ENCODE measurements around the gene HEPACAM.

The HEPACAM gene

DNA sequence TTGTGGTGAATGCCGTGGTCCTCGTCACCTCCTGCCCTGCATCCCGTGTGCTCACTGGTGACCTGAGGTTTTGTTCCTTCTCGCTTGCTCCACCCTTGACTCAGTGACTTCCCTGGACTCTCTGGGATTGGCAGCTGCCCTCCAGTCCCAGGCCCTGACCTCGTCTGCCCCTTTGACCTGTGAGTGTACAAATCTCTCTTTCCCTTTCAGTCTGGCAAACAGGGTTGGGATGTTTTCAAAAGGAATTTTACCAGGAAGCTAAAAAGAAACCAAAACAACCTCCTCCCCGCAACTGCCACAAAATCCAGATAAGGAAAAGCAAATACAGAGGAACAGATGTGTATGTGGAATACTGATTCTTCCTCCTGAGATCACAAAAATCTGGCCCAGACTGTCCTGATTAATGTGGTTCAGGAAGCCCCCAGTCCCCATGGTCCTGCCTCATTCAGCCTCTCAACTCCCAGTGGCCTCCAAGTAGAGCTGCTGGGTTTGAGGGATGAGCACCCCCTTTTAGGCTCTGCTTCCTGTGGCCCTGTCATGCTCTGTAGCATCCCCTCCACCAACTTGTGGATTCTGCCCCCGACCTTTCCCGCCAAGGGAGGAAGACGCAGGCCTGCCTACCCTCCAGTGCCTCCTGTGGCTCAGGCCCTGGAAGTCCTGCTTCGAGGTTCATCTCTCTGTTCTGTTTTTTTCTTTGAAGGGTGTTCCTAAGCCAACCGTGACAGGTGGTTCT, 53.3 kb downstream of the HEPACAM start:
- no peak for DNase-seq

- no peak for DNase-seq
Measured at GRCh38 chr11:124880958-124881357, 54.9 kb downstream of the HEPACAM start.

GRCh38 chr11:124880290-124880611, 55.6 kb downstream of the HEPACAM start:
- no peak for DNase-seq

GRCh38 chr11:124879493-124880289, 56.2 kb downstream of the HEPACAM start:
- DNase-seq, result no peak

DNA sequence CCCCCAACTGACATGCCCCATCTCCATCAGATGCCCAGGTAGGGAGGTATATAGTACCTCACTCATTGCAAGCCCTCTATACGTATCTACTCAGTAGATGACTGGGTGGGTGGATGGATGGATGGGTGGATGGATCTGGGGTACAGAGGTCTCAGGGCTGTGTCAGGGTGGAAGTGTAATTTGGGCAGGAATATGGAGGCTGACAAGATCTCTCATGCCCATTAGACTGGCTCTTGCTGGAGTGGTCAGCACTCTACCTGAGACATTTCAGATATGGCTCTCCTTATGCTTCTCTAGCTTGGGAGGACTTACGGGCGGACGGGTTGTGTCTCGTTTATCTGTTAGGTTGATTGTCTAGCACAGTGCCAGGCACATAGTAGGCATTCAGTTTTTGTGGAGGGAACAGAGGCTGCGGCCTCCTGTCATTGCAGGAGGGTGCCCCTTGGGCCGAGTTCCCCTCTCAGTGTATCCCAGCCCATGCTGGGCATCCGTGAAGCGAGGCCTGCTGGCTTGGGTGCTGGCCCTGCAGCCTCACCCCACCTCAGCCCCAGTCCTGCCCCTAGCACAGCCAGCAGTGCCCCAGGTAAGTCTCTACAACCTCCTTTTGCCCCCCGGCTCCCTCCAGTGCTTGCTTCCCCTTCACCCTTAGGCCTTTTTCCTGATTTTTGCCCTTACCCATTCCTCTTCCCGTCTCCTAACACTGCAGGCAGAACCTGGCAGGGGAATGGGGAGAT, 56.9 kb downstream of the HEPACAM start:
- DNase-seq, result no peak

GRCh38 chr11:124877910-124878758, 57.7 kb downstream of the HEPACAM start:
- no peak for DNase-seq

GRCh38 chr11:124877631-124877909, 58.3 kb downstream of the HEPACAM start:
- DNase-seq, result no peak

DNA sequence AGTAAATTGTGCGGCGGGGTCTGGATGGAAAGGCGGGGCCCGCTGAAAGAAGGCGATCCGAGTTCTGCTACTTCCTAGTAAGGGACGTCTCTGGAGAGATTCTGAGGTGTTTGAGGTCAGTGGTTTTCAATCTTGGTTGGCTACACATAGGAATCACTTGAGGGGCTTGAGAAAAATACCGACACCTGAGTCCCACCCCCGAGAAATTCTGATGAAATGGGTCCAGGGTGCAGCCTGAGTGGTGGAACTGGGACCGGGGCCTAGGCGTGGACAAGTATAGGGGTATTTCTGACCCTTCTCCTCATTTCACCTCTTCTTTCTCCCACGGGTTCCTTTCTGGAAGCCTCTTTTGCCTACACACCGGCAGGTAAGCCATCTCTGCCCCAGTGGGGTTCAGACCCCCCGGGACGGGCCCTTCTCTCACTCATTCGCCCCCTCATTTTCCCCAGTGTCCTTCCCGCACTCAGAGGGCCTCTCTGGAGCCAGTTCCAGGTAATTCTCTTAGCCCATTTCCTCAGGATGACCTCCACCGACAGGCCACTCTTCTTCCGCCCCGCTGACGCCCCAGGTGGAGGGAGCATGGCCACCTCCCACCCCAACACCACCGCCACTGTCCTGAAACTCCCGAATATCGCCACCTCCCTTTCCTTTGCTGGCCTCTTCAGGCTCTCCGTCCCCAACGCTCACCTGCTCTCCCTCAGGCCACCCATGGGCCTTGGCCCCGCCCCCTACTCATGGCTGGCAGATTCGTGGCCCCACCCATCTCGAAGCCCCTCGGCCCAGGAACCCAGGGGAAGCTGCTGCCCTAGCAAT, 58.8 kb downstream of the HEPACAM start:
- no peak for DNase-seq

DNA sequence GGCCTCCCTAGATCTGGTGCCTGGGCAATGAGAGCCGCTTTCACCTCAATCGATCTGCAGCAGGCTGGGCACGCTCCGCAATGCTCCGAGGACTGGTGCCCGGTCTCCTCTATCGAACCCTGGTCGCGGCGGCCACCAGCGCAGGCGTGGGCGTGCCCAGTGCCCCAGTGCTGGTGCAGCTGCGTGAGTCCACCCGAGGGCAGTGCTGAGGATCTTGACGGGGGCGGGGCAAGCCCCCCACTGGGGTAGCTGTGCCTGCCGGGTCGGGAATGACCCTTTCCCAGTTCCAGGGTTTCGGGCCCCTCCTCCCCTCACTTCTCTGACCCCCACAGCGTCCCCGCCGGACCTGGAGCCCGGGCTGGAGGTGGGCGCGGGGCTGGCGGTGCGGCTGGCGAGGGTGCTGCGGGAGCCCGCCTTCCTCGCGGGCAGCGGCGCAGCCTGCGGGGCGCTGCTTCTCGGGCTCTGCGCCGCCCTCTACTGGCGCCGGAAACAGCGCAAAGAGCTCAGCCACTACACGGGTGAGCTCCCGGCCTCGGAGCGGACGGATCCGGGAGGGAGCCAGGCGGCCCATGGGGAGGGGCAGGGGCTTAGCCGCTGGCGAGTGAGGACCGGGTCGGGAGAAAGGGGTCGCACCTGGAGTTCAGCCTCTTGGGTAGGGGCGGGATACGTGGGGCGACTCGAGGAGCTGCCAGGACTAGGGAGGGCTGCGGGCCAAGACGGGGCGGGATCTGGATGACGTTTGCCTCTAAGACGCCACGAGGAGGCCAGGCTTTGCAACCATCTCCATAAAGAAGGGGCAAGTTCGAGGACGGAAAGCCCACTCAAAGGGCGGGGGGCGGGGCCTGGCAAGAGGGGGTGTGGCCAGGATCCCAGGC, 59.7 kb downstream of the HEPACAM start:
- DNase-seq, result peak; percentile 78

- DNase-seq, result no peak
Measured at GRCh38 chr11:124875401-124875800, 60.4 kb downstream of the HEPACAM start.

DNA sequence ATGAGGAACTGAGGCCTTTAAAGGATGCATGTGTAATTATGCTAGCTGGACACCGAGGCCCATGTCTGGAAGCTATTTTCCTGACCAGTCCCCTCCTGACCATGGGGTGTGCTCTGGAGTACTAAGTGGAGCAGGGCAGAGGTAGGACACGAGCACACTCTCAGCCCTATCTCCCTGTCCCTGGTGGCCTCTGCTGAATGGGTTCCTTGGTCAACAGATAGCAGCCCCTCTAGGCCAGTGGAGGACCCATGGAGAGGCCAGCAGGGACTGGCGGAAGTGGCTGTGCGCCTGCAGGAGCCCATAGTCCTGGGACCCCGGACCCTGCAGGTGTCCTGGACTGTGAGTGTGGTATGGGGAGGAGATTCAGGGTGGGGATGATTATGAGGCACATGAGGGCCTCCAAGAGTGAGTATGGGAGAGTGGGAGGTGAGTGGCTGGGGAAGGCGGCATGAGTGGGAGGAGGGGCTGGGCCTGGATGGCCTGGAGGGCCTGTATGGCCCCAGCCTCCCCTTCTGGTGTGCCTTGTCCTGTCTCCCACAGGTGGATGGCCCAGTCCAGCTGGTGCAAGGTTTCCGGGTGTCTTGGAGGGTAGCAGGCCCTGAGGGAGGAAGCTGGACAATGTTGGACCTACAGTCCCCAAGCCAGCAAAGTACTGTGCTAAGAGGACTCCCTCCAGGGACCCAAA, 61.1 kb downstream of the HEPACAM start:
- no peak for DNase-seq

DNA sequence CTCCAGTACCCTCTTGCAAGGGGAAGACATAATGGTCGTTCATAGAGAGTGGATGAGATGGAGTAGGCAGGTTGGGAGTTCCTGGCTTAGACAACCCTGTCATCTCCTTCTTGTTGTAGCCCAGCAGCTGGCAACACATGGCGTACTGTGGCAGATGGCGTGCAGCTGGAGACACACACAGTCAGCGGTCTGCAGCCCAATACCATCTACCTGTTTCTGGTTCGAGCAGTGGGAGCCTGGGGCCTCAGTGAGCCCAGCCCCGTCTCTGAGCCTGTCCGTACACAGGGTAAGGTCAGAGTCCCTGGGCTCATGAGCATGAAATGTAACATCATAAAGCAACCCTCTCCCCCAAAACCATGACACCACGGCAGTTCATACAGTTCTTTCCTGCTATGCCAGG, 61.9 kb downstream of the HEPACAM start:
- DNase-seq, result no peak

- DNase-seq, result no peak
Measured at GRCh38 chr11:124872741-124873140, 63.1 kb downstream of the HEPACAM start.

GRCh38 chr11:124872280-124872679, 63.6 kb downstream of the HEPACAM start:
- no peak for DNase-seq

DNA sequence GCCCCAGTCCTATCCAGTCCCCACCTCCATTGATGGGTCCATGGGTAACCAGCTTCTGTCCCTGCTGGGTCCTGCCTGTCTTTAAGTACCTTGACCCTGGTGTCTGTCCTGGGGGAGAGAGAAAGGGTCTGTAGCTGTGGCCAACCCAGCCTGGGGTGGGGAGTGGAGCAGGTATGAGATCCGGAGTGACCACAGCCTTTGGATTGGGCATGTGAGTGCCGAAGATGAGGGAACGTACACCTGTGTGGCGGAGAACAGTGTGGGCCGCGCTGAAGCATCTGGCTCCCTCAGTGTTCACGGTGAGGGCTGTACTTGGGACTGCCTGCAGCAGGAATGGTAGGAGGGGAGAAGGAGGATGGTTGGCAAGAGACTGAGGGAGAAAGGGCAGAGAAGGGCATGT, 65.4 kb downstream of the HEPACAM start:
- no peak for DNase-seq

DNA sequence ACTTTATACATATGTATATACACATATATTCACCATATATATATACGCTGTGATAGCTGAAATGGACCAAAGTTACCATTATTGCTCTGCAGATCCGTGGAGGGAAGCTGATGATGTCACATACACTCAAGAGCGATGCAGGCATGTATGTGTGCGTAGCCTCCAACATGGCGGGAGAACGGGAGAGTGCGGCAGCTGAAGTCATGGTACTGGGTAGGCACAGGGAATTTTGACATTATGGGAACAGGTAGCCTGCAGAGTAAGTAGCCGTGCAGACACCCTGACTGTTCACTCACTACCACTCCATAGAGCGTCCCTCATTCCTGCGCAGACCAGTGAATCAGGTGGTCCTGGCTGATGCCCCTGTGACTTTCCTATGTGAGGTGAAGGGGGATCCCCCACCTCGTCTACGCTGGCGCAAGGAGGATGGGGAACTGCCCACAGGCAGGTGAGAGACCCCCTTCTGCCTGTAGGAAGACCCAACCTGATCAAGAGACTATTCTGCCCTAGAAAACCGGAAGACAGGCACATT, 65.9 kb downstream of the HEPACAM start:
- no peak for DNase-seq

DNA sequence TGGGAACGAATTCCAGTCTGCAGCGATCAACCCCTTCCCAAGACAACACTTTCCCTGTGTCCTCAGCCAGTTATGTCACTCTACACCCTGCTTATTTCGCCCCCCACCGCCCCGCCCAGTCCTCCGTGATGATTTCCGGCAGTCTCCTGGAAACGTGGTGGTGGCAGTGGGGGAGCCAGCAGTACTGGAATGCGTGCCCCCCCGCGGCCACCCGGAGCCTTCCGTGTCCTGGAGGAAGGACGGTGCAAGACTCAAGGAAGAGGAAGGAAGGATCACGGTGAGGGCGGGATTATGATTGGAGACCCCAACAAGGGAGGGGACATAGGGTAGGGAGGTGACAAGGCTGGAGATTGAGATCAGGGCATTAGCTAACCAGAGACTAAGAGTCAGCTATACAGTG, 66.5 kb downstream of the HEPACAM start:
- DNase-seq, result no peak

All from stimulated activated naive CD4-positive, alpha-beta T cell treated with Interleukin-2 at 50 U/mL for 16 hours (primary cell).